ENCODE results near the gene SH3BP1.
"Not testable (repeated sequence)": the region's sequence is repeated elsewhere in the genome, so short reads cannot be mapped to it uniquely, and the experiment has no call there.

SH3BP1 gene, protein sequence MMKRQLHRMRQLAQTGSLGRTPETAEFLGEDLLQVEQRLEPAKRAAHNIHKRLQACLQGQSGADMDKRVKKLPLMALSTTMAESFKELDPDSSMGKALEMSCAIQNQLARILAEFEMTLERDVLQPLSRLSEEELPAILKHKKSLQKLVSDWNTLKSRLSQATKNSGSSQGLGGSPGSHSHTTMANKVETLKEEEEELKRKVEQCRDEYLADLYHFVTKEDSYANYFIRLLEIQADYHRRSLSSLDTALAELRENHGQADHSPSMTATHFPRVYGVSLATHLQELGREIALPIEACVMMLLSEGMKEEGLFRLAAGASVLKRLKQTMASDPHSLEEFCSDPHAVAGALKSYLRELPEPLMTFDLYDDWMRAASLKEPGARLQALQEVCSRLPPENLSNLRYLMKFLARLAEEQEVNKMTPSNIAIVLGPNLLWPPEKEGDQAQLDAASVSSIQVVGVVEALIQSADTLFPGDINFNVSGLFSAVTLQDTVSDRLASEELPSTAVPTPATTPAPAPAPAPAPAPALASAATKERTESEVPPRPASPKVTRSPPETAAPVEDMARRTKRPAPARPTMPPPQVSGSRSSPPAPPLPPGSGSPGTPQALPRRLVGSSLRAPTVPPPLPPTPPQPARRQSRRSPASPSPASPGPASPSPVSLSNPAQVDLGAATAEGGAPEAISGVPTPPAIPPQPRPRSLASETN

DNA sequence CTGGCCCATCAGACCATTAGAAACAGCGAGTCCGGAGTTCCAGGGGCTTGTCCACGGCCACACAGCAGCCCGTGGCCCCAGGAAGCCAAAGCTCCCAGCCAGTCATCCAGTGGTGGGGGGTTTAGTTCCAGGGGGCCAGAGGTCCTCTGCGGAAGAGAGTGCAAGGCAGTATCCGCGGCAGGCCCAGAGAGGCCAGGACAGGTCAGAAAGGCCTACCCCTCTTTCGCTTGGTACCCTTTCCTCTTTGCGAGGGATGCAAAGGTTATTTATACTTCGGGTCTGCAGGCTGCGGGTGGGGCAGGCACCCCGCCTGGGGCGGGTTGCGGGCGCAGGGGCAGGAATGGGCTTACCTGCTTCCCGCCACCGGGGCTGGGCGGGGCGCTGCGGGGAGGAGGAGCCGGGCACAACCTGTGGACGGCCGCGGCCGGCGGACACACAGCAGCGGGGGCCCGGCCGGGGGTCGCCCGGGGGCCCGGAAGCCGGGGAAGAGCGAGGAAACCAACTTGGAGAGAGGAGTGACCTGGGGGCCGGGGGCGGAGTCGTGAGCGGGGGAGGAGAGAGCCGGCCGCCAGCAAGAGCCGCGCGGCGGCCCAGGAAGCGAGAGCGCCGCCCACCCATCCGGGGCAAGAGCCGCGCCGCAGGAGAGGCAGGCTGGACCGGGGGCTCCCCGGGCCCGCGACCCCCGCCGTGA, at the start of gene SH3BP1:
TSS of gene SH3BP1 (plus strand) at position 600 of the 691 bp plus-strand sequence. CDS start 119 bp downstream, outside the sequence.
- peak; percentile 39 for DNase-seq

DNA sequence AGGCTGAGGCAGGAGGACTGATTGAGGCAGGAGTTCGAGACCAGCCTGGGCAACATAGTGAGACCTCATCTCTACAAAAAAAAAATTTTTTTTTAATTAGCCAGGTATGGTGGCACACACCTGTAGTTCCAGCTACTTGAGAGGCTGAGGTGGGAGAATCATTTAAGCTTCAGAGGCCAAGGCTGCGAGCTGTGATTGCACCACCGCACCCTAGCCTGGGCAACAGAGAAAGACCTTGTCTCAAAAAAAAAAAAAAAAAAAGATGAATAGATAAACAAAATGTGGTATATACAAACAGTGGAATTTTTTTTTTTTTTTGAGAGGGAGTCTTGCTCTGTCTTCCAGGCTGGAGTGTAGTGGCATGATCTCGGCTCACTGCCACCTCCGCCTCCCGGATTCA, 48.4 kb upstream of the SH3BP1 start:
- not testable (repeated sequence) for DNase-seq

DNA sequence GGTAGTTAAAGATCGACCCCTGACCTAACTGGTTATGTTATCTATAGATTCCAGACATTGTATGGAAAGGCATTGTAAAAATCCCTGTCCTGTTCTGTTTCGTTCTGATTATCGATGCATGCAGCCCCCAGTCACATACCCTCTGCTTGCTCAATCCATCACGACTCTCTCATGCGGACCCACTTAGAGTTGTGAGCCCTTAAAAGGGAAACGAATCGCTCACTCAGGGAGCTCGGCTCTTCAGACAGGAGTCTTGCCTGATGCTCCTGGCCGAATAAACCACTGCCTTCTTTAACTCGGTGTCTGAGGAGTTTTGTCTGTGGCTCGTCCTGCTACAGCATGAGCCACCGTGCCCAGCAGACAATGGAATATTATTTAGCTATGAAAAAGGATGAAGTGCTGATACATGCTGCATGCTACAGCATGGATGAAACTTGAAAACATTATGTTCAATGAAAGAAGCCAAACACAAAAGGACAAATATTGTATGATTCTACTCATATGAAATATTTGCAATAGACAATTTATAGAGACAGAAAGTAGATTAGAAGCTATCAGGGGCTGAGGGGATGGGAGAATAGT, 47.6 kb upstream of the SH3BP1 start:
- DNase-seq, result no peak

DNA sequence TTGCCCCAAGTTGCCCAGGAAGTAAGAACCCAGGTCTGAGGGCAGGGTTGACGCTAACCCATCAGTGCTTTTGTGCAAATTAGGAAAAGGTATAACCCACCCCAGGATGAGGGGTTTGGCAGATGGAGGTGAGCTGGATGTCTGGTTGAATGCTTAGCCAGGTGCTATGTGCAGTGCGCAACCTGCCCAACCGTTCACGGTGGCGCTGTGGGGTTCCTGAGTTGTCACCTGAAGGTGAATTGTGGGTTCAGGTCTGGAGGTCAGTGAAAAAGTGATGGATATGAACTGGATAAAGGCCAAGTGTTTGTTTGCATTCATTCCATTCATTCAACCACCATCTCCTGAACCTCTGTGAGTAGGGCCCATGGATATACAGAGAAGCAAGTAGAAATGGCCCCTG, 45.2 kb upstream of the SH3BP1 start:
- no peak for DNase-seq

DNA sequence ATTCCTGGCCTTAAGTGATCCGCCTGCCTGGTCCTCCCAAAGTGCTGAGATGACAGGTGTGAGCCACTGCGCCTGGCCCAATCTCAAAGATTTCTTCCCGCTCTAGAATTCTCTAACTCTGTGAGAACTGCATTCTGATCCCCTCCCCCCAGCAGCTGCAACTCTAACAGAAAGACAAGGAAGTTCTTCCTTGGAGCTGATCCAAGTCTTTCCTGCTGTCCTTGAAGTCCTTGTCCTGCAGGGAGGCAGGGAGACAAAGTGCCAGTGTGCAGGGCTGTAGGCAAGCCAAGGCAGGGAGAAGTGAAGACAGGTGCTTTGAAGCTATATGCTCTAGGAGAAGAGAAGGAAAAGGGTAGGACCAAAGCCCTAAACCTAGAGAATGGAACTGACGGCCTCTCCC, 40.3 kb upstream of the SH3BP1 start:
- no peak for DNase-seq

DNA sequence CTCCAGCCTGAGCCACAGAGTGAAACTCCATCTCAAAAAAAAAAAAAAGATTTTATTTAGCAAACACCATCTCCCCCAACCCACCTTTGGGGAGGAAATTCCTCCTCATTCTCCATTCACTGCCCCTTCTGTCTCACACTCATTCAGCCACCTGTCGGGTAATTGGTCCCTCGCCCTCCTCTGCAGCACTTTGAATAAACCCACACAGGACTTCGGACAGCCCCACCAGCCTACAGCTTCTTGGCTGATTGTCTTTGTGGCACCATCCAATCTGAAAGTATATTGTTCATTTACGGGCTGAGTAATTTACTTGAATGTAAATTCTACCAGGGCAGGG, 38.3 kb upstream of the SH3BP1 start:
- DNase-seq, result no peak

DNA sequence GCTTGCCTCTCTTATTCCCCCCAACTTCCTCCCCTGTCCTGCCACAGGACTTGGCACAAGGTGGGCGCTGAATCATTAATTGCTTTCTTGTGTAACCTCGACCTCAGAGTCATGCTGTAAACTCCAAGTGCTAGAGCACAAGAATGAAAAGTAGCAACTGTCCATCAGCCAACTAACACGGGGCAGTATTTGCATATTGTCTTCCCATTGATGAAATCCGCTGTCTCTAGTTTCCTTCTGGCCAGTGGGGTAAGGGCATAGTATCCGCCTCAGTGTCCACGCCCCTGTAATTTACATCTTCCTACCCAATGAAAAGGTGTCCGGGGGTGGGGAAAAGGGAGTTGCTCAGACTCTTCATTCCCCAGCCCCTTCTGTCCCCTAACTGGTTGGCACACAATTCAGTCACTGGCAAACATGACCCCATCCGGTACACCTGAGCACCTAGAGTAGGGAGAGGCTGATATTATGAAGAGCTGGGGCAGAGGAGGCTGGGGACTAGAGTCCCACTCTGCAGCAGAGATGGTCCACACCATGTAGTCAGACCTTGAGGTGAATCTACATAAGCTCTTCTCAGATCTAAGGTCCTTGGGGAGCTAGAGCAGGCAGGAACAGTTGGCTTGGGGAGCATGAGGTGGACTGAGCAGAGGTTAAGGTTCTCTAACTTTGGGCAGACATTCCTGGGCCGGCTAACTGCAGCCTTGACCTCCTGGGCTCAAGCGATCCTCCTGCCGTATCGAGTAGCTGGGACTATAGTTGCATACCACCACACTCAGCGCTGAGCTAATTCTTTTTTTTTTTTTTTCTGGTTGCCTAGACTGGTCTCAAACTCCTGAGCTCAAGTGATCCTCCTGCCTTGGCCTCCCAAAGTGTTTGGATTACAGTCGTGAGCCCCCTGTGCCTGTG, 37.7 kb upstream of the SH3BP1 start:
- DNase-seq, result no peak

DNA sequence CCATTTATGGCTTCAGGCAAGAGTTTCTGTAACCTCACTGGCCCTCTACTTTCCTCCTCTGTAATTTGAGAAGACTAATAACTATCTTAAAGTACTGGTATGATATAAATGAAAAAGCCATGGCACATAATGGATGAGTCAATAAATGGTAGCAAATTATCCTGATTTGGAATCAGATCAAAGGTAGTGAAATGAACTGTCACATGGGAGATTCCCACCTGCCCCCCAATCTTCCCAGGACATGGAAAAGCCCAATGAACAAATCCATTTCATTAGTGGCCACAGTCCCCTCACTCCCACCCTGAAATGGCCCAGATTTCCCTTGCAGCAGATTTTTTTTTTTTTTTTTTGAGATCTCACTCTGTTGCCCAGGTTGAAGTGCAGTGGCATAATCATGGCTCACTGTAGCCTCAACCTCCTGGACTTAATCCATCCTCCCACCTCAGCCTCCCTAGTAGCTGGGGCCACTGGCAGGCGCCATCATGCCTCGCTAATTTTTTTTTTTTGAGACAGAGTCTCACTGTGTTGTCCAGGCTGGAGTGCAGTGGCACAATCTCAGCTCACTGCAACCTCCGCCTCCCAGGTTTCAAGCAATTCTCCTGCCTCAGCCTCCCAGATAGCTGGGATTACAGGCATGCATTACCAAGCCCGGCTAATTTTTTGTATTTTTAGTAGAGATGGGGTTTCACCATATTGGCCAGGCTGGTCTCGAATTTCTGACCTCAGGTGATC, 36.8 kb upstream of the SH3BP1 start:
- not testable (repeated sequence) for DNase-seq

DNA sequence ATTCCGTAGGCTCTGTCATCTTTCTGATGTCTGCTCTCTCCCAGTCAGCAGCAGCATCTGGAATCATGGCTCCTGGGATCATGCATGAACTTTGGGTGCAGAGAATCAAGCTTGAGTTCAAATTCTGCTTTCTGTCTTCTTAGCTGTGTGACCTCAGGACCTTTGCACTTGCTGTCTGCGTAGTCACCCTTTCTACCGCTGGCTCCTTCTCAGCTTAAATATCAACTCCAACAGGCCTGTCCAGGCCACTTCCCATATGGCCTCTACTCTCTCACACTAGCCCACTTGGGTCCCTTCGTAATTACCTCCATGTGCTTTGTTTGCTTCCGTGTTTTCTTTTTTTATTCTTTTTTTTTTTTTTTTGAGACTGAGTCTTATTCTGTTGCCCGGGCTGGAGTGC, 35.4 kb upstream of the SH3BP1 start:
- DNase-seq, result no peak

DNA sequence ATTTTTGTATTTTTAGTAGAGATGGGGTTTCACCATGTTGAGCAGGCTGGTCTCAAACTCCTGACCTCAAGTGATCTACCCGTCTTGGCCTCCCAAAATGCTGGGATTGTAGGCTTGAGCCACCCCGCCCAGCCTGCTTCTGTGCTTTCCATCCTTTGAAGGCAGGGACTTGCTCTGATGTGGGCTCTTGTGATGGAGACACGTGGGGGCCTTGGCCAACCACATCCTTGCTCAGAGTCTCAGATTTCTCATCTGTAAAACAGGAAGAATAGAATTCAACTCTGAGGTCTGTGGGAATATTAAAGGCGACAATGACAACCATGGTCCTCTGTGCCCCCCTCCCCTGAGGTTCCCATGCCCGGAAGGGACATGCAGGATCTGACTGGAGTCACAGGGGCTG, 34.6 kb upstream of the SH3BP1 start:
- DNase-seq, result peak; percentile 62

DNA sequence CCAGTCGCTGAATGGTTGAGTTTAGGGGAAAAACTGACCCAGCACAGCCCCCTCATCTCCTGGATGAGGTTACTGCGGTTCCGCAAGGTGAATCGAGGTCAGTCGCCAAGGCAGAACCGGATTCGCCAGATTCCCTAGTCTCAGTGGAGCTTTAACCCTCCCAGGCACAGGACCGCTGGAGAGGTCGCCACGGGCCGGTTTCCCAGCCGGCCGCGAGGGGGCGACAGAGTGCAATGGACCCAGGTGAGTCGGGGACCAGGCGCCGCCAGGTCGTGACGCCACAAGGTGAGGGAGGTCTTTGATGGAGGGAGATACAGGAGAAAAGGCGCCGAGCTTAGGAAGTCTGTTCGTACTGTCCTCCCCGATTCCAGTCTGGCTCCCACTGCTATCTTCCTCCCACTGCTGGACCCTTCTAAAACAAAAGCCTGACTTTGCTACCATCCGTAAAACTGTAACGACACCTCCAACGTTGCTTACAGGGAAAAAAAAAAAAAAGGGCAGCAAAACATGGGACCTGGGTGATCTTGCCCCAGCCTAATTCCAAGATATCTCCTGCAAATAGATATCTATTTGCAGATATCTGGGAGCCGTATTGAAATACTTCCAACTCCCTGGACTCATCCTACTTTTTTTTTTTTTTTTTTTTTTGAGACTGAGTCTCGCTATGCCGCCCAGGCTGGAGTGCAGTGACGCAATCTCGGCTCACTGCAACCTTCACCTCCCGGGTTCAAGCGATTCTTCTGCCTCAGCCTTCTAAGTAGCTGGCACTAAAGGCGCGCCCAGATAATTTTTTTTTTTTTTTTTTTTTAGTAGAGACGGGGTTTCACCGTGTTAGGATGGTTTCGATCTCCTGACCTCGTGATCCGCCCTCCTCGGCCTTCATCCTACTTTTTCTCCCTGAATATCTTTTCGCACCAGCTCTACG, 32.2 kb upstream of the SH3BP1 start:
- peak; percentile 85 for DNase-seq

DNA sequence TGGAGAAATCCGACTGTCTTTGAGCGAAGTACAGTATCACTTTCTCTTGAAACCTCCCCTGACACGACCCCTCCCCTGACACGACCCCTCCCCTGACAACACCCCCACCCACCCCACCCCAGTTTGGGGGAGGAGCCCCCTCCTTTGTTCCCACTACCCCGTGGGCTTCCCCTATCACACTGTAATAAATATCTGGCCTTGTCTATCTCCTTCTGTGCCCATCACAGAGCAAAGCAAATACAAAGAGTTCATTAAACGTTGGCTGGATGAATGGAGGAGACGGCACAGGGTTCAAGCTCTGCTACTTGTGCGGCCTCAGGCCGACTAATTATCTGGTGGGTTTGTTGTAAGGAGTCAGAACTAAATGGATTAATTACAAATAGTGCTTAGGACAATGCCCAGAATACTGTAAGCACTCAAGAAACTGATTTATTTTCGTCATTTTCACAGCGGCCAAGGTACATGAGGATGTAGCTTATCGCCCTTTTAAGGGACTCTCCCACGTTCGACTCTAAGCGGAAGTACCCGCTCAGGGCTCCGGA, 31.5 kb upstream of the SH3BP1 start:
- no peak for DNase-seq

DNA sequence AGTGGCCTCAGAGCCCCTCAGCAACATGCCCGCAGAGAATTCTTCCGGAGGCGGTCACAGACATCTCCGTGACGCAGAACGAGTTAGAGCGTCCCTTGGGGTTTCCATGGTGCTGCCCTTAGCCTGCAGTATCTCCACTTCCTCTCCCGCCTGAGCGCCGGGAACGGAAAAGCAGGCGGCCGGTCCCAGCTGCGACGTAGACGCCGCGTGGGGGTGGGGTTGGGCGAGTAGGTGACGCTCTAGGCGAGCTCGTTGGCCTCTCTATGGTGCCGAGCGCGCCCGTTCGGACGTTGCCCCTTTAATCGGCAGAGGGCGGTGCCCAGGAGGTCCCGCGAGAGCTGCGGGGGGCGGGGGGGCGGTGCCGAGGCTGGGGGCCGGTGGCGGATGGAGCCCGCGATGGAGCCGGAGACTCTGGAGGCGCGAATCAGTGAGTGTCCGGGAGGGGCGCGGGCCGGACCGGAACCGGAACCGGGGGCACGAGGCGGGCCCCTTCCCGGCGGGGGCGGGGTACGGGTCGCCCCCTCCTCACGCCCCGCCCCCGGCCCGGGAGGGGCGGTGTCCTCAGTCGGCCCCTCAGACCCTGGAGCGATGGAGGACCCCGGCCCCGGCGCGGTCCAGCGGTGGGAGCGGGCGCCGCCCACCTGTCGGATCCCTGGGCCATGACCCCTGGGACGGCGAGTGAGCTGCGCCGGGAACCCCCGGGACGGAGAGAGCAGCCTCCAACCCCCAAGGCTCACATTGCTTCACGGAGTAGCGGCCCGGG, 30.8 kb upstream of the SH3BP1 start, which contains the start of gene GGA1:
TSS of gene GGA1 (plus strand) at position 358 of the 763 bp plus-strand sequence. CDS start at position 385, 27 bp downstream.
- peak; percentile 98 for DNase-seq

DNA sequence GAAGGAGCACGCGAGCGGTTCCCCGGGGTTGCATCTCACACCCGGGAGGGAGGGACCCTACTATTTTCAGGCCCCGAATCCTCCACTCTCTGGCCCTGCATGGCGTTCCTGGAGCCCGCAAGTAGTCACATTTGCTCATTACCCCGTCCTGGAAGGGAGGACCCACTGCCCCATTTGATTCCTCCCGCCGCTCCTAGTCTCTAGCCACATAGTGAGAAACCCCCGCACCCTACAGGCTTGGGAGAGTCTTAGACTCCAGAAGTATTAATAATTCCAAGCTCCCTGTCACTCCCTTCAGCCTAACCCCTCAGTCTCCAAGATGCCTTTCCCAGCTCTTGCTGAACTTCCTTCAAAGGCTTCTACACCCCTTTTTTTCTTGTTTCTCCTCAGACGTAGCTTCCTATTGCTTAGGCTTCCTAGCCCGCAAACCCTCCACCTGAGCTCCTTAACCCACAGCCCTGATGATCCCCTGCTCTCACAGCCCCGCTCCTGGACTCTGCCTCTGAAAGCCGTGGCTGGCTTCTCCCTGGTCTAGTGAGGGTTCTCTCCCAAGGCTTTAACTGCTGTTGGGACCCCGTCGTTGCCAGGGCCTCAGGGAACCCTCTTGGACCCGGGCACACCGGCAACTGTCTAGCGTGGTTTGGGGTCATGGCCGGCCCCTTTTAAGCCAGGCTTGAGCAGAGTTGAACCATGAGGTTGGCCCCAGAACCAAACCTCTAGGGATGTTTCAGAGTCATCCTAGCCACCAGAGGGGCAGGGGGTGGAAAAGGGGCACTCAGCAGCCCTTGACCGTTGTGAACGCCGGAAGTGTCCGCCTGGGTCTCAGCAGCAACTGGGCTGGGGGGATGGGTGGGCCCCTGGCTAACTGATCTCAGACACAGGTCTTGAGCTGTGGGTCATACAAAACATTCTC, 30.0 kb upstream of the SH3BP1 start:
- DNase-seq, result peak; percentile 19

DNA sequence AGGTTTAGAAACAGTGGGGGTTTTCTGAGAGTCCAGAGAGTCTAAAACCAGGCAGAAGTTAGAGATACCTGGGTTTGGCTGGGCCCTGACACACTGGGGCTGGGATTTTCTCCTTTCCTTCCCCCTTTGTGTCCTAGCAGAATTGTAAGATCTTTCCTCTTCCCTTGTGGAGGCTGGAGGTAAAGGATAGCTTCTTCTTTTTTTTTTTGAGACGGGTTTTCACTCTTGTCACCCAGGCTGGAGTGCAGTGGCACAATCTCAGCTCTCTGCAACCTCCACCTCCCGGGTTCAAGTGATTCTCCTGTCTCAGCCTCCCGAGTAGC, 29.4 kb upstream of the SH3BP1 start:
- not testable (repeated sequence) for DNase-seq

DNA sequence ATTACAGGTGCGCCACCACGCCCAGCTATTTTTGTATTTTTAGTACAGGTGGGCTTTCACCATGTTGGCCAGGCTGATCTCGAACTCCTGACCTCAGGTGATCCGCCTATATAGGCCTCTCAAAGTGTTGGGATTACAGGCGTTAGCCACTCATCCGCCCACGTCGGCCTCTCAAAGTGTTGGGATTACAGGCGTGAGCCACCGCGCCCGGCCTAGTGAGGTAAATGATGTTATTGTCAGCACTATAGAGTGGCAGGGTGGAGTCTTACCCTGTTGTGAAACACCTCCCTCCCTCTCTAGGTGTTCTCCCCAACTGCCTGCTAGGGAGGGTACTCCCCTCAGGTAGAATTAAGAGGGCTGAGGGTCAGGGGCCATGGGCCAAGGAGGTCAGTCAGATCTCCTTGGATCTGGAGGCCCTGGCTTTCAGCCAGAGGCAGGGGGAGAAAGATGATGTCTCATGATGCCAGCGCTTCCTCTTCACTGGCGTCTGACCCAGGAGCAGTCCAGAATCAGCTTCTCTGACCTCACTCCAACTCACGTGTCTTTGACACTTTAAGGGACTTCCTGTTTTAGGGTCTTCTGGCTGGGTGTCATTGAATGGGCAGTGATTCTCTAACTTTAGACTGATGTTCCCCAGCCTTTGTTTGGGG, 28.9 kb upstream of the SH3BP1 start:
- DNase-seq, result no peak

DNA sequence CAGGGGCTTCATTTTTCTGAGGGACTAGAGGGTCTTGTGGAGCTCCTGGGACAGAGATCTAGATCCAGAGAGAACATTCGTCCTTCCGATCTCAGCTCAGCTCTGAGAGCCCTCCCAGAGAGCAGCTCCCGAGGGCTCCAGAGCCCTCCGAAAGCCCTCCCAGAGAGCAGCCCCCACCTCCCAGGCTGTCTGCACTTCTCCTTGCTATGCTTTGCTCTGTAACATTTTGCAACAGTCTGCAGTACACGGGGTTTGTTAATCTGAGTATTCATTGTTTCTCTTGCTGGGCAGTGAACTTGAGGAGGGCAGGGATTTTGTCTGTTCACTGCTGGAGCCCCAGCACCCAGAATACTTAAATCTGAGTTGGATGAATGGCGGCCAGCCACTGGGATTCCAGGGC, 28.3 kb upstream of the SH3BP1 start:
- DNase-seq, result no peak

Data from CD4-positive, alpha-beta T cell treated with Interleukin-4 for 4 hours (primary cell).